Kidney epithelial cell (primary cell): Measurements from ENCODE around the gene PXK. TPM values are rescaled to one million over a fixed set of nuclear protein-coding genes. Genes with fewer than 3 reads are reported as not detected.

Experiments
- DNase-seq: peaks from one replicate; pipeline ENCODE4 v3.0.0-alpha.2; 2010; ENCODE audit warnings: low read depth
- H3K27me3 ChIP-seq: 2 replicates; pipeline ENCODE4 v1.6.0; 2011; ENCODE audit warnings: low read length; ENCODE audit not compliant: control insufficient read depth, insufficient read depth
- H3K36me3 ChIP-seq: 2 replicates; pipeline ENCODE4 v1.5.1; 2011; ENCODE audit warnings: low read length; ENCODE audit not compliant: control insufficient read depth, insufficient read depth
- H3K4me3 ChIP-seq: 2 replicates; pipeline ENCODE4 v1.5.1; 2011; ENCODE audit warnings: low read depth, mild to moderate bottlenecking, control low read depth, low read length
- total RNA-seq: library from RNA; depleted of rRNA; stranded (reverse); fragments of >200 nt; gene quantifications from 2 replicates; pipeline ENCODE4 v1.2.3, GENCODE V29; 2015
- TF ChIP-seq, protein P1 (sequence below): IDR thresholded peaks from 2 replicates; pipeline ENCODE4 v1.5.1; 2011; ENCODE audit warnings: mild to moderate bottlenecking, moderate library complexity, low read length, control low read depth, inconsistent platforms; ENCODE audit not compliant: insufficient read depth, poor library complexity, severe bottlenecking

Gene PXK
- total RNA-seq, 1 donor from 2014 or later, result 13.2 TPM

DNA sequence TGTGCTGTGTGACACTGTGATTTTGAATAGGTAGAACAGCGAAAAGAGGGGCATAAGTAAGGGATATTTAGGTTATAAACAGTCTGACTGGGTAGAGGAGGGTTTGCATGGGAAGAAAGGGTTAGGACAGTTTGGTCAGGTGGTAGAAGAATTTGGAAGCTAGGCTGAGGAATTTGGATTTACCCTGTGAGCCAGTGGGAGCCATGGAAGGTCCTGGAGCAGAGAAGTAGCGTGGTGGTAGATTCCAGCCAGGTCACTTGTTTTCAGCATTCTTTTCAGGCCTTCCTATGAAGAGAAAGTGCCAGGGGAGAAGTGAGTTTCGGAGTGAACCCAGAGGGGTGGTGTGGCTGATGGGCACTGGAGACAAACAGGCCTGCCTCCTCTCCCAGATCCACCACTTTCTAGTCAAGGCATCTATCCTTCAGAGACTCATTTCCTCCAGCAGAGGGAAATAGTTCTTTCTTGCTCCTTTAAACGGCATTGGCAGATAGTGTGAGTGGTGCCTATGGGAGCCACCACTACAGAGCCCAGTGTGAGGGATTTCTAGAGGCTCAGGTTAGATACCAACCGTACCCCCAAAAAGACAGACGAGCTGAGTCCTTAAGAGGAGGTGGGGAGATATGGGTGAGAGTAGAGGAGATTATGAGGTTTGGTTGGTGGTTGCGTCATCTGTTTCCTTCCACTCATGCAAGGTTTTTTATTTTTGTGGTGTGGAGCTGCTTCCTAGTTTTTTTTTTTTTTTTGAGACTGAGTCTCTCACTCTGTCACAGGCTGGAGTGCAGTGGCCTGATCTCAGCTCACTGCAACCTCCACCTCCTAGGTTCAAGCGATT is 21.2 kb downstream of the PXK start:
- TF ChIP-seq, protein P1, sequence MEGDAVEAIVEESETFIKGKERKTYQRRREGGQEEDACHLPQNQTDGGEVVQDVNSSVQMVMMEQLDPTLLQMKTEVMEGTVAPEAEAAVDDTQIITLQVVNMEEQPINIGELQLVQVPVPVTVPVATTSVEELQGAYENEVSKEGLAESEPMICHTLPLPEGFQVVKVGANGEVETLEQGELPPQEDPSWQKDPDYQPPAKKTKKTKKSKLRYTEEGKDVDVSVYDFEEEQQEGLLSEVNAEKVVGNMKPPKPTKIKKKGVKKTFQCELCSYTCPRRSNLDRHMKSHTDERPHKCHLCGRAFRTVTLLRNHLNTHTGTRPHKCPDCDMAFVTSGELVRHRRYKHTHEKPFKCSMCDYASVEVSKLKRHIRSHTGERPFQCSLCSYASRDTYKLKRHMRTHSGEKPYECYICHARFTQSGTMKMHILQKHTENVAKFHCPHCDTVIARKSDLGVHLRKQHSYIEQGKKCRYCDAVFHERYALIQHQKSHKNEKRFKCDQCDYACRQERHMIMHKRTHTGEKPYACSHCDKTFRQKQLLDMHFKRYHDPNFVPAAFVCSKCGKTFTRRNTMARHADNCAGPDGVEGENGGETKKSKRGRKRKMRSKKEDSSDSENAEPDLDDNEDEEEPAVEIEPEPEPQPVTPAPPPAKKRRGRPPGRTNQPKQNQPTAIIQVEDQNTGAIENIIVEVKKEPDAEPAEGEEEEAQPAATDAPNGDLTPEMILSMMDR, result no peak
- H3K4me3 ChIP-seq, result no peak overlapping the region
- no peaks in the 10 kb centered on the region for H3K36me3 ChIP-seq
- H3K27me3 ChIP-seq, result no peaks in the 10 kb centered on the region
- no peak for DNase-seq

DNA sequence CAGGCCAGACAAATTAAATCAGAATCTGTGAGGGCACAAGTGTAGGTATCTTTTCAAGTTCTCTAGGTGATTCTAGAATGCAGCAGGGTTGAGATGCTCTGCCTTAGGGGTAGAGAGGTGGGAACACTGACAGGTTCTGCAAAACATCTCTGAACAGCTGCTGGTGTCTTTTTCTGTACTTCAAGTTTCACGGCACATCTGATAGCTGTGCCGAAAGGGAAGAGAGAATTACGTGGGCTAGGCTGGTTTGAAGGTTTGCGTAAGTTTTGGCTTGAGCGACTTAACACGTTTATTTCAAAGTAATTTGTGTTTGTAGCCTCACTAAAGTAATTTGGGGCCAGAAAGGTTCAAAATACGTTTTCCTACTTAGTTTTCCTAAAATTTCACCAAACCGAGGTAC is 22.5 kb downstream of the PXK start:
- Histone ChIP-seq H3K4me3 (no peak overlapping the region), H3K36me3 (no peaks in the 10 kb centered on the region), H3K27me3 (no peaks in the 10 kb centered on the region)
- DNase-seq, result no peak
- TF ChIP-seq, protein P1, result no peak

DNA sequence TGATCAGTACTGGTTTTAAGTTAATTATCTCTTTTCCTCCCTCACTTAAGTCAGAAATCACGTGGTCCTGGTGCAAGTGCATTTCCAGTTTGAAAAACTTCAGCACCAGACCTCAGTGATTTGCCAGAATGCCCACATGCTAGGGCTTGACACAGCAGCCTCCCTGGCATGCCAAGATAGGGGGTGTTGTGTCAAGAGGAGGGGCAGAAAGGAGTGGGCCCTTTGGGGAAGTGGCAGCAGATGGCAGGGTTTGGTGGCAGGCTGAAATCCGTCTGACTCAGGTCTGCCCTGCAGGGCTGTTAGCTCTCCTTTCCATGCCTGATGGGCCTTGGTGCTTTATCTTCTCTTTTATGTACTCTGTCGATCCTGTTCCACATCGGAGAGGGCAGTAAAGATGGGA is 23.4 kb downstream of the PXK start:
- TF ChIP-seq, protein P1, result no peak
- H3K36me3 ChIP-seq, result no peaks in the 10 kb centered on the region
- no peak overlapping the region for H3K4me3 ChIP-seq
- no peak for DNase-seq
- no peaks in the 10 kb centered on the region for H3K27me3 ChIP-seq

DNA sequence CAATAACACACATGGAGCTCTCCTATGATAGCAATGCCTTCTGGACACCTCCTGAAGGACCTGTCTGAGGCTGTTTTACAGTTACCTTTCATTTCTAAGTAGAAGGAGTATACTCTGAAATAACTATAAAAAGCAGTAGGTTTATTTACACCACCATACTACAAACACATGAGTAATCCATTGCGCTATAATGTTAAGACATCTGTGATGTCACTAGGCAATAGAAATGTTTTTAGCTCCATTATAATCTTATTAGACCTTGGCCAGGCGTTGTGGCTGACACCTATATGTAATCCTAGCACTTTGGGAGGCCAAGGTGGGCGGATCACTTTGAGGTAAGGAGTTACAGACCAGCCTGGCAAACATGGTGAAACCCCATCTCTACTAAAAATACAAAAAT is 24.7 kb downstream of the PXK start:
- H3K27me3 ChIP-seq, result no peaks in the 10 kb centered on the region
- H3K36me3 ChIP-seq, result no peaks in the 10 kb centered on the region
- no peak for DNase-seq
- H3K4me3 ChIP-seq, result no peak overlapping the region
- TF ChIP-seq, protein P1, result no peak

DNA sequence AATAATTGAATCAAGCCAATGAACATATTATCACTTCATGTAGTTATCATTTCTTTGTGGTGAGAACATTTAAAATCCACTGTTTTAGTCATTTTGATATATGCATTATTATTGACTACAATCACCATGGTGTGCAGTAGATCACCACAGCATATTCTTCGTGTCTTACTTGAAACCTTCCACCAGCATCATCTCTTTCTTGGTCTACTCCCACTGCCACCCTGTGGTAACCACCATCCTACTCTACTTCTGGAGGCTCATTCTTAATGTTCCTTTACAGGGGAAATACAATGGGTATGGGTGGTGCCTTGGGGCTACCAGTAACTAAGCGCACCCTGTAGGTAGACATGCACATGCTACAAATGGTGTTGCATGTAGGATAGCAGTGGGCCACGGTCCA is 25.4 kb downstream of the PXK start:
- DNase-seq, result no peak
- H3K27me3 ChIP-seq, result no peaks in the 10 kb centered on the region
- TF ChIP-seq, protein P1, result no peak
- H3K36me3 ChIP-seq, result no peaks in the 10 kb centered on the region
- H3K4me3 ChIP-seq, result no peak overlapping the region

DNA sequence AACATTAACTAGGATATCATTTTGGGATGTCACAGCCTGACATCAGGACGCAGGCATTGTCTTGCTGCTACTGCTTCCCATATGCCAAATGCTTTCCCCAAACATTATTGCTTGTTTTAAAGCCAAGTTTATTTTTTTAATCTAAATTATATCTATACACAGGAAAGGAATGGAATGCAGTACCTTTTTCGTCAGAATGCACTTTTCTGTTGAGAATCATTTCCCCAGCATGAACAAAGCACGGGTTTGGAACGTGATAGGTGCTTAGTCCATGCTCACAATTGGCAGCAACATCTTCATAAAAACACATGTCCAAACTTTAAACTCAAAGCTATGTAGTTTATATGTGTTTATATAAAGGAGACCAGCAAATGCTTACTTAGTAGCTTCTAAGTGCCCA is 26.1 kb downstream of the PXK start:
- H3K36me3 ChIP-seq, result no peaks in the 10 kb centered on the region
- TF ChIP-seq, protein P1, result no peak
- H3K4me3 ChIP-seq, result no peak overlapping the region
- no peak for DNase-seq
- no peaks in the 10 kb centered on the region for H3K27me3 ChIP-seq
